HG02981 (cell line): Measurements from ENCODE around the gene PLXDC2.
A peak's percentile ranks its signal among the peaks of the same experiment; 100 is the strongest.
"Not testable (repeated sequence)": the region's sequence is repeated elsewhere in the genome, so short reads cannot be mapped to it uniquely, and the experiment has no call there.

ENCODE experiments used
- ATAC-seq: cut with Tn5 transposase; IDR thresholded peaks from one replicate; pipeline ENCODE4 v1.9.1; 2021; ENCODE audit warnings: mild to moderate bottlenecking, moderate library complexity; ENCODE audit not compliant: unreplicated experiment

PLXDC2 gene

GRCh38 chr10:19816411-19817230, at the start of gene PLXDC2:
Gene PLXDC2, plus strand, starts transcription at chr10:19816432.
- peak; percentile 35 for ATAC-seq

GRCh38 chr10:19767876-19768275, 48.4 kb upstream of the PLXDC2 start:
- no peak for ATAC-seq

- not testable (repeated sequence) for ATAC-seq
Observed at GRCh38 chr10:19769826-19770225, 46.4 kb upstream of the PLXDC2 start.

GRCh38 chr10:19772972-19773371, 43.3 kb upstream of the PLXDC2 start:
- no peak for ATAC-seq

GRCh38 chr10:19775296-19775695, 40.9 kb upstream of the PLXDC2 start:
- ATAC-seq = no peak

DNA sequence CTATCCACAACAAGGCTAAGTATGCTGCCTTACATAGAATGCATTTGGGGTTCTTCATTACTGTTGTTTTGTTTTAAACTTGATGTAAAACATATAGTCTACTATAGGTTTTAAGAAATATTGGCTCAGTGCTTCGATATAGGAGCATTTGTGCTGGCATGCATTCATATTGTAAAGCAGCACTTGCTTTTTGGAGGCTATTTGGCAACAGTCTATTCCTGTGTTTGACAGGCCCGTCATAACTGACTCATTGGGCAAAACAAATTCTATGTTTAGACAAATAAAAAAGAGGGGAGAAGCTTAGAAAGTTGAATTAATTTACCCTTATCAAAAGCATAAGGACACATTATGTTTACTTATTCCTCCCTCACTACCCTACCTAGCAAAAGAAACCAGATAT, 38.4 kb upstream of the PLXDC2 start:
- ATAC-seq = no peak

DNA sequence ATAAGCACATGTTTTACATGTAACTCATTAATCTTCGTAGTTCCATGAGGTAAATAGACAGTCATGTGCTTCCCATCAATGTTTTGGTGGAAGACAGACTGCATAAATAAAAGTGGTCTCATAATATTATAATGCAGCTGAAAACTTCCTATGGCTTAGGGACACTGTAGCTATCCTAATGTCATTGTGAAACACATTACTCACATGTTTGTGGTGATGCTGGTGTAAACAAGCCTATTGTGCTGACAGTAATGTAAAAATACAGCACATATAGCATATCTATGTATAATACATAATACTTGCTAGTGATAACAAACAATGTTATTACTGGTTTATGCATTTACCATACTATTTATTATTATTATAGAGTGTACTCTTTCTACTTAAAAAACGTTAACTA, 37.2 kb upstream of the PLXDC2 start:
- no peak for ATAC-seq

GRCh38 chr10:19782430-19783089, 33.7 kb upstream of the PLXDC2 start:
- ATAC-seq = no peak

- no peak for ATAC-seq
Observed at GRCh38 chr10:19783721-19784120, 32.5 kb upstream of the PLXDC2 start.

GRCh38 chr10:19785366-19785765, 30.9 kb upstream of the PLXDC2 start:
- ATAC-seq = no peak

- ATAC-seq = no peak
Observed at GRCh38 chr10:19788075-19788686, 28.1 kb upstream of the PLXDC2 start.

DNA sequence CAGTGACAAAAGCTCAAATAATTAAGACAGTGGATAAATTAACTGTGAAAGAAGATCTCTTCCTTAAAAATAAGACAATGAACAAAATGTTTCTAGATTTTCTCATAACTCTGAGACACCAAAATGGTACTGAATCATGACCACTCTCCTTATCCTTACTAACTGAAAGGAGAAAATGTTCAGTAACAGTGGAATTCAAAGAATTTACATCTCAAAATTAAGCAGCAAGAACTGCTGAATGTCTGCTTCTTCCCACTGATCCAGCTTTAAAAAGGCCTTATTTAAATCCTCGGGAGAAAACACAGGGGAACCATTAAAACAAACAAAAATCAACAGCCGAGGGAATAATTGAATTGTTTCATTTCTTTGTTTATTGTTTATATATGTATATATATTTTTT, 27.3 kb upstream of the PLXDC2 start:
- ATAC-seq = no peak

DNA sequence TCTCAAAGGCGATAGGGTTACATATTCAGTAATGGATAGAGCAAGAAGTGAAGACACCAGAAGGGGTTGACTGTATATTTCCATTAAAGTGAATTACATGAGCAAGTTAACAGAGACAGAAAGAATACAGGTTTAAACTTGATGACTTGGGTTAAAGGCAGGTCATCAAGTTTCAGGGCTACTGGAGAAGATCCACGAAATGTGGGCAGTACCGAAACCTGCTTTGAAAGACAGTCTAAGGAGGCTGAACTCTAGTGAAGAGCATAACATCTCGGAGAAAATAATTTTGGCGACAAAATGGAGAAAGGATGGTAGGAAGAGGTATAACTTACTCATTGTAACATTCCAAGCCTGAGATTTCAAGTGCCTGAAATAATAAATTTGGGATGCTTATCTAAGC, 26.6 kb upstream of the PLXDC2 start:
- ATAC-seq = no peak

GRCh38 chr10:19791032-19791431, 25.2 kb upstream of the PLXDC2 start:
- no peak for ATAC-seq

- no peak for ATAC-seq
Observed at GRCh38 chr10:19795684-19796083, 20.5 kb upstream of the PLXDC2 start.

GRCh38 chr10:19800161-19800560, 16.1 kb upstream of the PLXDC2 start:
- ATAC-seq = no peak

- ATAC-seq = no peak
Observed at GRCh38 chr10:19801369-19801768, 14.9 kb upstream of the PLXDC2 start.

DNA sequence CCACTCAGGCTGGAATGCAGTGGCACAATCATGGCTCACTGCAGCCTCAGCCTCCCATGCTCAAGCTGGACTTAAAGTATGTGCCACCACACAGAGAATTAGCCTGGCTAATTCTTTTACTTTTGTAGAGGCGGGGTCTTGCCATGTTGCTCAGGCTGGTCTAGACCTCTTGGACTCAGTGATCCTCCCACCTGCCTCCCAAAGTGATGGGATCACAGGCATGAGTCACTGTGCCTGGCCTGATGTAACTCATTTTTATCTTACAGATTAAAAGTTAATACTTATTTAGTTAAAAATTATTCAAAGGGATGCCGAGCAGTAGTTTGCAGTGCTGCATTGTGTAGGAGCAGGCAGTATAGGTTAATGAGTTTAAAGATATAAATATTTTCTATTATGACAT, 12.6 kb upstream of the PLXDC2 start:
- ATAC-seq = no peak

- ATAC-seq = no peak
Observed at GRCh38 chr10:19809481-19809880, 6.8 kb upstream of the PLXDC2 start.

DNA sequence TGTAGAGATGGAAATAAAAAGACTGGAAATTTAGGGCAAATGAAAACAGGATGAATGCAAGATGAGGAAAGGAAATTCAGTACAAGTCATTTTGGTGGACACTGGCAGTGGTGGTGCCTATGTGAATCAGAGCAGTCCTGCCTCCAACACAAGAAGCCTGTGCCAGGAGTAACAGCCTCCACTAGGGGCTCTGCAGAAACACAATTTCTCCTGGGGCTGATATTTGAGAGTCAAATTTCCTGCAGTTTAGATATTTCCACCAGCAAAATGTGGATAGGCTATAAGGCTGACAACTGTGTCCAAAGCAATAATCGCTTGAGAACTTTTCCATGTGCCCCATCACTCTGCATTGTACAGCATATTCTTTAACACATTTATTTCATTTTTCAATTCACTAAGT, 4.7 kb upstream of the PLXDC2 start:
- ATAC-seq = no peak

GRCh38 chr10:19812976-19813375, 3.3 kb upstream of the PLXDC2 start:
- no peak for ATAC-seq
